K562 (cell line): ENCODE data around the gene HOXB8. TPM values are rescaled to one million over a fixed set of nuclear protein-coding genes. Genes with fewer than 3 reads are reported as not detected.

Source experiments
- FIP1L1 ChIP-seq: fragments of 200-400 bp; formaldehyde crosslinking; IDR thresholded peaks from 2 replicates; pipeline ENCODE4 v1.6.1; 2018; ENCODE audit warnings: mild to moderate bottlenecking, low read depth, low read length; ENCODE audit not compliant: poor library complexity, severe bottlenecking
- FOXK2 ChIP-seq, 2 experiments: fragments of 450-650 bp; IDR thresholded peaks in 1 of 2; conservative IDR thresholded peaks in 1 of 2; 2 replicates each; pipeline ENCODE4 v1.6.1; 2016; ENCODE audit warnings: low read depth in 2 of 2, mild to moderate bottlenecking in 1 of 2
- PRDM10 ChIP-seq: fragments of 450-650 bp; IDR thresholded peaks from 2 replicates; pipeline ENCODE4 v1.6.1; 2018; ENCODE audit not compliant: partially characterized antibody
- TBP ChIP-seq: optimal IDR thresholded peaks from 2 replicates; pipeline ENCODE3; 2011; ENCODE audit warnings: low read depth, low read length, improper control_type of control experiment
- TGIF2 ChIP-seq: sonication (generic); formaldehyde crosslinking; IDR thresholded peaks from 2 replicates; pipeline ENCODE4 v1.8.1; 2022; ENCODE audit warnings: mild to moderate bottlenecking, missing genetic modification reagents, moderate library complexity
- THAP7 ChIP-seq: fragments of 250-450 bp; sonication (Bioruptor Pico); IDR thresholded peaks from 2 replicates; pipeline ENCODE4 v1.5.0; 2021
- ZNF407 ChIP-seq: fragments of 450-650 bp; IDR thresholded peaks from 2 replicates; pipeline ENCODE4 v1.6.1; 2016; ENCODE audit warnings: low read depth
- polyA plus RNA-seq, 8 experiments: library from polyadenylated mRNA; depleted of rRNA in 4 of 8; stranded (reverse) in 5 of 8; unstranded in 3 of 8; fragments of >200 nt; fragmentation: Nextera tagmentation in 2 of 8; fragmentation: Illumina TruSeq in 1 of 8; extraction: Ambion mirVana in 2 of 8; extraction: Trizol in 1 of 8; gene quantifications; 2 replicates each; pipeline versions ENCODE4 v1.2.1 to v1.2.3, GENCODE V29; 2011 to 2014; ENCODE audit warnings: inconsistent platforms in 1 of 8, missing spikeins in 1 of 8
- total RNA-seq, 7 experiments: library from RNA; depleted of rRNA in 6 of 7; stranded (reverse); fragments of >200 nt in 6 of 7; fragmentation: Illumina TruSeq in 2 of 7; extraction: Trizol in 2 of 7; gene quantifications; 2 replicates each; pipeline versions ENCODE4 v1.2.1 to v1.2.3, GENCODE V29; 2011 to 2021; ENCODE audit warnings: low replicate concordance in 1 of 7
- TF ChIP-seq, protein P1 (sequence below): sonication (generic); formaldehyde crosslinking; IDR thresholded peaks from 2 replicates; pipeline ENCODE4 v1.9.0; 2022; ENCODE audit warnings: mild to moderate bottlenecking, missing genetic modification reagents
- TF ChIP-seq, protein P2 (sequence below): sonication (generic); formaldehyde crosslinking; IDR thresholded peaks from 2 replicates; pipeline ENCODE4 v1.8.0; 2022; ENCODE audit warnings: mild to moderate bottlenecking, missing genetic modification reagents

HOXB8 gene
- total and polyA plus RNA-seq, 9 of the 15 experiments (the other 6 are each of a cell fraction or from before 2014, with no cell fraction given) = 0.52 to 23.8 (median 3.6) TPM

GRCh38 chr17:48610282-48611211 lies 4.5 kb downstream of the HOXB8 start, which contains the start of gene HOXB7 (continued):
- TF ChIP-seq ZNF407 (peak; percentile 59), THAP7 (no peak), FOXK2 (conservative IDR thresholded peaks at IDR 0.05 in 1 of 2, IDR thresholded peaks at IDR 0.05 in 1 of 2; ENCODE audit: low read depth in 2 of 2) (no peak), FIP1L1 (peak; percentile 72), TBP (peak; percentile 7), TGIF2 (CRISPR knock-in tag) (no peak), PRDM10 (peak; percentile 56)
- TF ChIP-seq, protein P1, sequence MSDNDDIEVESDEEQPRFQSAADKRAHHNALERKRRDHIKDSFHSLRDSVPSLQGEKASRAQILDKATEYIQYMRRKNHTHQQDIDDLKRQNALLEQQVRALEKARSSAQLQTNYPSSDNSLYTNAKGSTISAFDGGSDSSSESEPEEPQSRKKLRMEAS (CRISPR knock-in tag) = peak; percentile 29; the same call in 1 of the 2 replicates
- TF ChIP-seq, protein P2, sequence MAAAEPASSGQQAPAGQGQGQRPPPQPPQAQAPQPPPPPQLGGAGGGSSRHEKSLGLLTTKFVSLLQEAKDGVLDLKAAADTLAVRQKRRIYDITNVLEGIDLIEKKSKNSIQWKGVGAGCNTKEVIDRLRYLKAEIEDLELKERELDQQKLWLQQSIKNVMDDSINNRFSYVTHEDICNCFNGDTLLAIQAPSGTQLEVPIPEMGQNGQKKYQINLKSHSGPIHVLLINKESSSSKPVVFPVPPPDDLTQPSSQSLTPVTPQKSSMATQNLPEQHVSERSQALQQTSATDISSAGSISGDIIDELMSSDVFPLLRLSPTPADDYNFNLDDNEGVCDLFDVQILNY (CRISPR knock-in tag) = no peak
